ENCODE data around the gene ZNF17.

Gene ZNF17

DNA sequence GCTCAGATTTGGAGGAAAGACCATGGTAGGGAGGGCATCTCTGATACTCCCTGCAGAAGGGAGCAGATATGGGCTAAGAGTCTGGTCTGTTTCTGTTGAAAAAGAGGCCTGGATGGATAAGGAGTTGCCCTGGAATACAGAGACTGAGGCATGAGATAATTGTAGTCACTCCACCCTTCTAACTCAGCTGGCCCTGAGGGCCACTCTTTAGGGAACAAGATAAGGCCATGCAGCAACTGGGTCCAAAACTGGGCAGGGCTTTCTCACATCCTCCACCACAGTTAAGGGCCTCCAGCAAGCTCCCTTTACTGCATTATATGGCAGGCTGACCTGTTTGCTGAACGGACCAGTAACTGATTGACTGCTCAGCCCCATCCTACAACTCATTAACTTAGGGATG is 25.5 kb downstream of the ZNF17 start:
- no peak for TF ChIP-seq ZFP3 (CRISPR knock-in tag; IDR thresholded peaks at IDR 0.05)
- no peak for TF ChIP-seq TSHZ2 (CRISPR knock-in tag; IDR thresholded peaks at IDR 0.05)
- TF ChIP-seq PATZ1 (CRISPR knock-in tag; IDR thresholded peaks at IDR 0.05; ENCODE audit: borderline replicate concordance), result no peak
- TF ChIP-seq OSR1 (CRISPR knock-in tag; IDR thresholded peaks at IDR 0.05), result no peak
- TF ChIP-seq ZNF565 (CRISPR knock-in tag; conservative IDR thresholded peaks at IDR 0.05; ENCODE audit: low read depth), result no peak
- no peak for TF ChIP-seq PPARA (CRISPR knock-in tag; IDR thresholded peaks at IDR 0.05; ENCODE audit: borderline replicate concordance)
- TF ChIP-seq RARB (CRISPR knock-in tag; IDR thresholded peaks at IDR 0.05), result no peak
- TF ChIP-seq GLIS3 (CRISPR knock-in tag; IDR thresholded peaks at IDR 0.05), result no peak
- TF ChIP-seq POU6F1 (CRISPR knock-in tag; IDR thresholded peaks at IDR 0.05; ENCODE audit: borderline replicate concordance, low read depth), result no peak
- no peak for TF ChIP-seq TOX (CRISPR knock-in tag; IDR thresholded peaks at IDR 0.05; ENCODE audit: borderline replicate concordance)
- TF ChIP-seq, protein P1, sequence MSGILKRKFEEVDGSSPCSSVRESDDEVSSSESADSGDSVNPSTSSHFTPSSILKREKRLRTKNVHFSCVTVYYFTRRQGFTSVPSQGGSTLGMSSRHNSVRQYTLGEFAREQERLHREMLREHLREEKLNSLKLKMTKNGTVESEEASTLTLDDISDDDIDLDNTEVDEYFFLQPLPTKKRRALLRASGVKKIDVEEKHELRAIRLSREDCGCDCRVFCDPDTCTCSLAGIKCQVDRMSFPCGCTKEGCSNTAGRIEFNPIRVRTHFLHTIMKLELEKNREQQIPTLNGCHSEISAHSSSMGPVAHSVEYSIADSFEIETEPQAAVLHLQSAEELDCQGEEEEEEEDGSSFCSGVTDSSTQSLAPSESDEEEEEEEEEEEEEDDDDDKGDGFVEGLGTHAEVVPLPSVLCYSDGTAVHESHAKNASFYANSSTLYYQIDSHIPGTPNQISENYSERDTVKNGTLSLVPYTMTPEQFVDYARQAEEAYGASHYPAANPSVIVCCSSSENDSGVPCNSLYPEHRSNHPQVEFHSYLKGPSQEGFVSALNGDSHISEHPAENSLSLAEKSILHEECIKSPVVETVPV (CRISPR knock-in tag; IDR thresholded peaks at IDR 0.05), result no peak
- TF ChIP-seq BACH2 (CRISPR knock-in tag; IDR thresholded peaks at IDR 0.05; ENCODE audit: borderline replicate concordance), result no peak
- no peak for TF ChIP-seq ZNF8 (CRISPR knock-in tag; IDR thresholded peaks at IDR 0.05)
- TF ChIP-seq, protein P2, sequence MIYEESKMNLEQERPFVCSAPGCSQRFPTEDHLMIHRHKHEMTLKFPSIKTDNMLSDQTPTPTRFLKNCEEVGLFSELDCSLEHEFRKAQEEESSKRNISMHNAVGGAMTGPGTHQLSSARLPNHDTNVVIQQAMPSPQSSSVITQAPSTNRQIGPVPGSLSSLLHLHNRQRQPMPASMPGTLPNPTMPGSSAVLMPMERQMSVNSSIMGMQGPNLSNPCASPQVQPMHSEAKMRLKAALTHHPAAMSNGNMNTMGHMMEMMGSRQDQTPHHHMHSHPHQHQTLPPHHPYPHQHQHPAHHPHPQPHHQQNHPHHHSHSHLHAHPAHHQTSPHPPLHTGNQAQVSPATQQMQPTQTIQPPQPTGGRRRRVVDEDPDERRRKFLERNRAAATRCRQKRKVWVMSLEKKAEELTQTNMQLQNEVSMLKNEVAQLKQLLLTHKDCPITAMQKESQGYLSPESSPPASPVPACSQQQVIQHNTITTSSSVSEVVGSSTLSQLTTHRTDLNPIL (CRISPR knock-in tag; IDR thresholded peaks at IDR 0.05; ENCODE audit: low read depth), result no peak
- no peak for ATAC-seq

DNA sequence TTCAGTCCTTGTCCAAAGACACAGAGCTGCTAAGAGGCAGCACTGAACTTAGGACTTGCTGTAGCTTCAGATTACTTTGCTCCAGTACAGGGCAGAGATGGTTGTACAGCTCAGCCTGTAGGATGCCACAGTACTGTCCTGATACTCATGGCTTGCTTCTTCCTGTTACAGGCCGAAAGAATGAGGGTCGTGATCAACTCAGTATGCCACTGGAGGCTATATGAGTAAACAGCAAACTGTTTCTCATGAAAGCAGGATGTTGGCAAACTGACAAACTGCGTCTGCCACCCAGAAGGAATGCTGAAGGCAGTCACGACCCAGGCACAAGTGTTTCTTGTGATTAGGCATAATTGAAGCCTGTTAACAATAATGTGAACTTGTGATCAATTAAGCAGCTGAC is 27.0 kb downstream of the ZNF17 start:
- no peak for ATAC-seq

More for the DNA sequence above, 27.0 kb downstream of the ZNF17 start:
- TF ChIP-seq, protein P2 (CRISPR knock-in tag; IDR thresholded peaks at IDR 0.05; ENCODE audit: low read depth), result no peak
- TF ChIP-seq TCF4 (CRISPR knock-in tag; IDR thresholded peaks at IDR 0.05; ENCODE audit: borderline replicate concordance) (no peak), ZNF8 (CRISPR knock-in tag; IDR thresholded peaks at IDR 0.05) (no peak), ZNF565 (CRISPR knock-in tag; conservative IDR thresholded peaks at IDR 0.05; ENCODE audit: low read depth) (no peak), POU6F1 (CRISPR knock-in tag; IDR thresholded peaks at IDR 0.05; ENCODE audit: borderline replicate concordance, low read depth) (no peak), PATZ1 (CRISPR knock-in tag; IDR thresholded peaks at IDR 0.05; ENCODE audit: borderline replicate concordance) (no peak), ZC3H10 (CRISPR knock-in tag; IDR thresholded peaks at IDR 0.05) (no peak), ZNF70 (CRISPR knock-in tag; IDR thresholded peaks at IDR 0.05) (no peak), GLIS3 (CRISPR knock-in tag; IDR thresholded peaks at IDR 0.05) (no peak), ZFP3 (CRISPR knock-in tag; IDR thresholded peaks at IDR 0.05) (no peak), ZFP30 (CRISPR knock-in tag; IDR thresholded peaks at IDR 0.05) (no peak), RARB (CRISPR knock-in tag; IDR thresholded peaks at IDR 0.05) (no peak), ESRRG (CRISPR knock-in tag; IDR thresholded peaks at IDR 0.05) (no peak), TSHZ2 (CRISPR knock-in tag; IDR thresholded peaks at IDR 0.05) (no peak), OSR1 (CRISPR knock-in tag; IDR thresholded peaks at IDR 0.05) (no peak), TOX (CRISPR knock-in tag; IDR thresholded peaks at IDR 0.05; ENCODE audit: borderline replicate concordance) (no peak)
